Anterior cingulate cortex (tissue), 58 donors: ENCODE data around the gene FRMD4B.

ENCODE experiments used
- DNase-seq, 58 donors: peaks; one replicate each; lab custom pipeline; 2025; lab: John Stamatoyannopoulos, UW

The FRMD4B gene

GRCh38 chr3:69406163-69406562 is 20.3 kb upstream of the FRMD4B start:
- DNase-seq: peak in 29 of 58 donors; percentile 4 to 76 (median 30)

GRCh38 chr3:69405067-69405466 is 19.2 kb upstream of the FRMD4B start:
- DNase-seq: no peak

- DNase-seq: no peak
Measured at GRCh38 chr3:69403454-69403853, 17.6 kb upstream of the FRMD4B start.

GRCh38 chr3:69400683-69401082 is 14.8 kb upstream of the FRMD4B start:
- no peak for DNase-seq

- DNase-seq: no peak
Measured at GRCh38 chr3:69392850-69393249, 7.0 kb upstream of the FRMD4B start.

- no peak for DNase-seq
Measured at GRCh38 chr3:69392415-69392814, 6.5 kb upstream of the FRMD4B start.

GRCh38 chr3:69391554-69391953 is 5.7 kb upstream of the FRMD4B start:
- peak in 9 of 58 donors; percentile 11 to 44 (median 26) for DNase-seq

- DNase-seq: no peak
Measured at GRCh38 chr3:69390771-69391170, 4.9 kb upstream of the FRMD4B start.

GRCh38 chr3:69389520-69390248 is 3.8 kb upstream of the FRMD4B start:
- no peak for DNase-seq

- no peak for DNase-seq
Measured at GRCh38 chr3:69388241-69388640, 2.4 kb upstream of the FRMD4B start.

- DNase-seq: peak in 3 of 58 donors; percentile 30 to 62 (median 60)
Measured at GRCh38 chr3:69386556-69387385, 883 bp upstream of the FRMD4B start.

GRCh38 chr3:69385123-69385722 is 665 bp downstream of the FRMD4B start:
- peak in 12 of 58 donors; percentile 33 to 73 (median 52) for DNase-seq

- DNase-seq: no peak
Measured at GRCh38 chr3:69384326-69384725, 1.6 kb downstream of the FRMD4B start.

- DNase-seq: peak in 1 of 58 donors; percentile 25
Measured at GRCh38 chr3:69379661-69380060, 6.2 kb downstream of the FRMD4B start.

GRCh38 chr3:69378112-69378802 is 7.6 kb downstream of the FRMD4B start:
- no peak for DNase-seq

GRCh38 chr3:69377262-69377661 is 8.6 kb downstream of the FRMD4B start:
- DNase-seq: no peak

GRCh38 chr3:69376731-69377130 is 9.2 kb downstream of the FRMD4B start:
- no peak for DNase-seq

GRCh38 chr3:69371816-69372215 is 14.1 kb downstream of the FRMD4B start:
- no peak for DNase-seq

- DNase-seq: no peak
Measured at GRCh38 chr3:69370901-69371301, 15.0 kb downstream of the FRMD4B start.

GRCh38 chr3:69370156-69370883 is 15.6 kb downstream of the FRMD4B start:
- peak in 32 of 58 donors; percentile 5 to 68 (median 37) for DNase-seq
